PFSK-1 (cell line): ENCODE results near the gene PRR36.

Experiments used
- POLR2AphosphoS5 ChIP-seq: IDR thresholded peaks from 2 replicates; pipeline ENCODE4 v1.6.1; 2012; ENCODE audit warnings: low read depth, mild to moderate bottlenecking, control low read depth, low read length, moderate library complexity
- REST ChIP-seq, 2 experiments: IDR thresholded peaks; 2 replicates each; pipeline versions ENCODE4 v1.6.1 to v1.8.0; 2011 to 2012; ENCODE audit warnings: low read depth in 2 of 2, low read length in 2 of 2, control low read depth in 1 of 2, inconsistent platforms in 1 of 2, mild to moderate bottlenecking in 1 of 2, moderate library complexity in 1 of 2; ENCODE audit not compliant: insufficient read depth in 1 of 2
- SIN3A ChIP-seq: IDR thresholded peaks from 2 replicates; pipeline ENCODE4 v1.6.1; 2012; ENCODE audit warnings: mild to moderate bottlenecking, low read length, moderate library complexity, borderline replicate concordance; ENCODE audit not compliant: insufficient read depth

- no peak for TF ChIP-seq REST (IDR thresholded peaks at IDR 0.05; ENCODE audit: insufficient read depth in 1 of 2, low read depth in 2 of 2, low read length in 2 of 2)
- no peak for TF ChIP-seq POLR2AphosphoS5
- TF ChIP-seq SIN3A, result no peak
These were observed 29.8 kb downstream of the PRR36 start for GRCh38 chr19:7844405-7844804.
